Right atrium auricular region (tissue), 2 donors: ENCODE results near the gene MAPK8. TPM values are rescaled to one million over a fixed set of nuclear protein-coding genes. Genes with fewer than 3 reads are reported as not detected.

Experiments used
- DNase-seq: peaks from one replicate; pipeline ENCODE4 v3.0.0-alpha.2; 2019; ENCODE audit warnings: low spot score
- H3K27ac ChIP-seq, 2 donors: fragments of 200-600 bp; sonication (generic); 1 replicate in 1 of 2; 2 replicates in 1 of 2; pipeline ENCODE4 v1.5.1; 2016 to 2019
- H3K27me3 ChIP-seq, 2 donors: fragments of 200-600 bp; sonication (generic); one replicate each; pipeline versions ENCODE4 v1.5.1 to v1.6.0; 2017 to 2019
- H3K36me3 ChIP-seq: fragments of 200-600 bp; sonication (generic); one replicate; pipeline ENCODE4 v1.5.1; 2016
- H3K4me1 ChIP-seq, 2 donors: fragments of 200-600 bp; sonication (generic); one replicate each; pipeline versions ENCODE4 v1.5.1 to v1.6.0; 2017 to 2019
- H3K4me3 ChIP-seq, 2 donors: fragments of 200-600 bp; sonication (generic); 1 replicate in 1 of 2; 2 replicates in 1 of 2; pipeline ENCODE4 v1.5.1; 2017 to 2019; ENCODE audit warnings: mild to moderate bottlenecking in 1 of 2, moderate library complexity in 1 of 2
- H3K9me3 ChIP-seq, 2 donors: fragments of 200-600 bp; sonication (generic); one replicate each; pipeline ENCODE4 v1.5.1; 2019
- total RNA-seq, 2 donors: library from RNA; depleted of rRNA; stranded (reverse); fragments of >200 nt; gene quantifications; one replicate each; pipeline ENCODE4 v1.1.0, GENCODE V29; 2016
- TF ChIP-seq, protein P1 (sequence below), 2 donors: fragments of 200-600 bp; sonication (generic); IDR thresholded peaks; one replicate each; pipeline ENCODE4 v1.5.1; 2019; ENCODE audit warnings: antibody characterized with exemption in 2 of 2

MAPK8 gene
- total RNA-seq, 2 donors from 2014 or later = 22.3 to 26.5 TPM

DNA sequence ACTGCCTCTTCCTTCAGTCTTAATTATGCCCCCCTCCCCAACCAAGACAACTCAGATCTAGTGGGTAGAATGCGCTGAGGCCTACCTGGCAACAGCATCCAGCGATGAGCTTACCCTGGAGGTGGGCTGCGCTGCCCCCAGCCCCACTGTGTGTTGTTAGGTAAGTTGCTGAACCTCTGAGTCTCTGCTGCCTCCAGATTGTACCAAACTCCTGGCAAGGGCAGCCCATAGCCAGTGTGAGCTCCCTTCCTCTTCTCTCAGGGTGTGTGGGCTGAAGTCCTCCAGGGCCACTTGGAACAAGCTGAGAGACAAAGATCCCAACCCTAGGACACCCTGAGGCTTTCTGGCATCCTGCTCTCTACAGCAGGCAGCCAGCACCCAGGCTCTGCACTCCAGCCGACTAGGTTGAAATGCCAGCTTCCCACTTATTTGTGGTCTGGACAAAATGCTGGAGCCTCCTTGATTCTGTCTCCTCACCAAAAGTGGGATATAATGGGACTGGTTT lies 163.1 kb downstream of the MAPK8 start:
- Histone ChIP-seq H3K4me3 (no peak overlapping the region), H3K4me1 (peaks cover 0 to 17% of the 10 kb centered on the region in 2 donors), H3K9me3 (peaks cover 0 to 4% of the 10 kb centered on the region in 2 donors), H3K27me3 (no peaks in the 10 kb centered on the region), H3K36me3 (no peaks in the 10 kb centered on the region), H3K27ac (no peak overlapping the region)
- DNase-seq = no peak
- TF ChIP-seq, protein P1, sequence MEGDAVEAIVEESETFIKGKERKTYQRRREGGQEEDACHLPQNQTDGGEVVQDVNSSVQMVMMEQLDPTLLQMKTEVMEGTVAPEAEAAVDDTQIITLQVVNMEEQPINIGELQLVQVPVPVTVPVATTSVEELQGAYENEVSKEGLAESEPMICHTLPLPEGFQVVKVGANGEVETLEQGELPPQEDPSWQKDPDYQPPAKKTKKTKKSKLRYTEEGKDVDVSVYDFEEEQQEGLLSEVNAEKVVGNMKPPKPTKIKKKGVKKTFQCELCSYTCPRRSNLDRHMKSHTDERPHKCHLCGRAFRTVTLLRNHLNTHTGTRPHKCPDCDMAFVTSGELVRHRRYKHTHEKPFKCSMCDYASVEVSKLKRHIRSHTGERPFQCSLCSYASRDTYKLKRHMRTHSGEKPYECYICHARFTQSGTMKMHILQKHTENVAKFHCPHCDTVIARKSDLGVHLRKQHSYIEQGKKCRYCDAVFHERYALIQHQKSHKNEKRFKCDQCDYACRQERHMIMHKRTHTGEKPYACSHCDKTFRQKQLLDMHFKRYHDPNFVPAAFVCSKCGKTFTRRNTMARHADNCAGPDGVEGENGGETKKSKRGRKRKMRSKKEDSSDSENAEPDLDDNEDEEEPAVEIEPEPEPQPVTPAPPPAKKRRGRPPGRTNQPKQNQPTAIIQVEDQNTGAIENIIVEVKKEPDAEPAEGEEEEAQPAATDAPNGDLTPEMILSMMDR (IDR thresholded peaks at IDR 0.05) = no peak

DNA sequence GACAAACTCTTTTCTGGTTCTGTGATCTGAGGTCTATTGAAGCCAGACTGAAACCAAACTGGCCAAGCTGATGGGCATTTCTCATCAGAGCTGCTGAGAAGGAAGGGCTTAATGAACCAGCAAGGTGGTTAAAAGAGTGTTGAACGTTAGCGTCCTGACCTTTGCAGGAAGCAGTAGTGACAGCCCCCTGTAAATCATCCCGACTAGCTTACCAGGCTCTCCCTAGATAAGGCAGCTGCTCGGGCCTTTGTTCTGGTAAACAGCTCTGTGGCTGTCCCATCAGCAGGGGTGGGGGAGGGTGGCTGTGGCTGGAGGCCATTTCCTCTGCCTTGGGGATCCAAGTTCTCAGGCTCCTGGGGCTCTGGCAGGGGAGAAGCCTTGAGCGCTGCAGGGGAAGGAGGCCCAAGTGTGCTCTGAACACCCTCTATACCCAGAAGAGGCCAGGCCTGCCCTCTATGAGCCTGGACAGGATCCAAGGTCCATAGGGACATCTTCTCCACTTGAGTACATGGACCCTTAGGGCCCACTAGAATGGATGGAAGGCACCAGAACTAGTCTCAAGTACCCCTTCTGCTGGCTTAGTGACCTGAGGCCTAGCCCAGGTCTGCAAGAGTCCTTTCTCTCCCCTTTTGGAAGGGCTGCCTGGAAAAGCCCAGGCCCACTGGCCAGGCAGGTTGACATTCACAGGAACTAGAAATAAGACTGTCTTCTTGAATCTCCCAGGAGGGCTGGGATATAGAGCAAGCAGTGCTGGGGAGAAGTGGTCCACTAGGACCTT lies 163.8 kb downstream of the MAPK8 start:
- Histone ChIP-seq H3K4me3 (no peak overlapping the region), H3K4me1 (peaks cover 0 to 10% of the 10 kb centered on the region in 2 donors), H3K36me3 (no peaks in the 10 kb centered on the region), H3K9me3 (peaks cover 0 to 4% of the 10 kb centered on the region in 2 donors), H3K27me3 (no peaks in the 10 kb centered on the region), H3K27ac (no peak overlapping the region)
- DNase-seq = no peak
- TF ChIP-seq, protein P1 (IDR thresholded peaks at IDR 0.05) = no peak

DNA sequence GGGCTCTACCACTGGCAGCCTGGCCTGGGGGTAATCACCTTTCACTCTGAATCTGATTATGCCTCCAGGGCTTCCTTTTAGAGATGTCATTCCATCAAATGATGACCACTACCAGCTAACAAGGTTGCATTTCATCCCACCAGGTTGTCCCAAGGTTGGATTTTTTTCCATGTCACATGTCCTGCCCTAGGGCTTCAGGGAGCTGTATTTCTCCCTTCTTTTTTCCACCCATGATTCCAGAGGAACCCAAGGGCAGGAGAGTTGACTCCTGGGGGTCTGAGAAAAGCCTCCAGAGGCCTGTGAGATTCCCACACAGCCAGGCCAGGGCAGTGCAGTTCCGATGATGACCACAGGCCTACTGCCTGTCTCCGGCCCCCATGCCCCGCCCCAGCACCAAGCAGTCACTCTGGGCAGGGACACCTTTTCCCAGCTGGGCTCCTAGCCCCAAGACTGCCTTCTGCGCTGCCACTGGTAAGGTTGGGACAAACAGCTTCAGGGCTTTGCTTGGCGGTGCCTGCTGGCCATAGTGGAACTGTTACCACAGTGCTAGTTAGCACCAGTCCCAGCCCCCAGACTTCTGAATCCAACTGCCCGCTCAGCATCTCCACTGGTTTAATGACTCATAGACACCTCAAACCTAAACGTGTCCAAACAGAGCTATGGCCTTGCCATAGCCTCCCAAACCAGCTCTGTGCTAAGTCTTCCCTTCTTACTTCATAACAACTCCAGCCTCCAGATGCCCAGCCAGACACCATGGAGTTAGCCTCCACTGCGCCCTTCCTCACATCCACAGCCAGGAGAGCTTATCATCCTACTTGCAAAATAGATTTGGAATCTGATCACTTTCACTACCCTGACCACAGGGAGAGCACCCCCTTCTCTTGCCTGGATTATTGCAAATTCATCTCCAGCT lies 164.7 kb downstream of the MAPK8 start:
- Histone ChIP-seq H3K4me1 (peaks cover 0 to 2% of the 10 kb centered on the region in 2 donors), H3K9me3 (peaks cover 0 to 4% of the 10 kb centered on the region in 2 donors), H3K27me3 (no peaks in the 10 kb centered on the region), H3K4me3 (no peak overlapping the region), H3K27ac (no peak overlapping the region), H3K36me3 (no peaks in the 10 kb centered on the region)
- no peak for DNase-seq
- TF ChIP-seq, protein P1 (IDR thresholded peaks at IDR 0.05) = no peak

DNA sequence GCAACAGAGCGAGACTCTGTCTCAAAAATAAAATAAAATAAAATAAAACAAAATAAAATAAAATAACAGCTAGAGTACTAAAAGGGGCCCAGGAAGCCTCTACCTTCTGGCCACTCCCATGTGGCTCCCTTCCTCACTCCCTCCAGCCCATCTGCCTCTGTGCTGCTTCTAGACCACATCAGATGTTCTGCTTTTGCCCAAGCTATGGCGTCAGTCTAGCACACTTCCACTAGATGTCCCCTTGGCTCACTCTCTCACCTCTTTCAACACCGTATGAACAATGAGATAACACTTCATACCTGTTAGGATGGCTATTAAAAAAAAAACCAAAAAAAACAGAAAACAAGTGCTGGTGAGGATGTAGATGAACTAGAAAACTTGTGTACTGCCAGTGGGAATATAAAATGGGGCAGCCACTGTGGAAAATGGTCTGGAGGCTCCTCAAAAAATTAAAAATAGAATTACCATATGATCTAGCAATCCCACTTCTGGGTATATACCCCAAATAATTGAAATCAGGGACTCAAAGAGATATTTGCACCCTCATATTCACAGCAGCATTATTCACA lies 166.1 kb downstream of the MAPK8 start:
- no peak overlapping the region for H3K4me3 ChIP-seq
- H3K9me3 ChIP-seq = peaks cover 0 to 4% of the 10 kb centered on the region in 2 donors
- no peak for DNase-seq
- no peaks in the 10 kb centered on the region for H3K27me3 ChIP-seq
- H3K36me3 ChIP-seq = no peaks in the 10 kb centered on the region
- TF ChIP-seq, protein P1 (IDR thresholded peaks at IDR 0.05) = no peak
- no peak overlapping the region for H3K27ac ChIP-seq
- H3K4me1 ChIP-seq = no peaks in the 10 kb centered on the region

DNA sequence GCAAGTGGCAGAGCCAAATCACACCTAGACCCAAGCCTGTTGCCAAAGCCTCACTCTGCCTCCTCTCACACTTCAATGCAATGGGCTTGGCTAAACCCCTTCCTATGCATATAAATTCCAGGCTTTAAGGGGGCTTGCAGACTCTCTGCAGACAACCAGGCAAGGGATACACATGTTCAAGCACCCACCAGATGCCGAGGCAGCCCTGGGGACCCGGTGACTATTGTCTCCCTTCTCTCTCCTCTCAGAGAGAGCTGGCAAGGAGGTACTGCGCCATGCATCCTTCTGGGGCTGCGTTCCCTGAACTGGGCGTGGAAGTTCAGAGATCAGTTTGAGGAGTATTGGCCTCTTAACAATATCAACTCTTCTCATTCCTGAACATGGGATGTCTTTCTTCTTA lies 167.2 kb downstream of the MAPK8 start:
- no peak for DNase-seq
- H3K27me3 ChIP-seq = no peaks in the 10 kb centered on the region
- TF ChIP-seq, protein P1 (IDR thresholded peaks at IDR 0.05) = no peak
- H3K4me1 ChIP-seq = no peaks in the 10 kb centered on the region
- no peak overlapping the region for H3K27ac ChIP-seq
- no peak overlapping the region for H3K4me3 ChIP-seq
- H3K9me3 ChIP-seq = peaks cover 0 to 4% of the 10 kb centered on the region in 2 donors
- H3K36me3 ChIP-seq = no peaks in the 10 kb centered on the region
